ENCODE results near the gene NKD2.

NKD2 gene

DNA sequence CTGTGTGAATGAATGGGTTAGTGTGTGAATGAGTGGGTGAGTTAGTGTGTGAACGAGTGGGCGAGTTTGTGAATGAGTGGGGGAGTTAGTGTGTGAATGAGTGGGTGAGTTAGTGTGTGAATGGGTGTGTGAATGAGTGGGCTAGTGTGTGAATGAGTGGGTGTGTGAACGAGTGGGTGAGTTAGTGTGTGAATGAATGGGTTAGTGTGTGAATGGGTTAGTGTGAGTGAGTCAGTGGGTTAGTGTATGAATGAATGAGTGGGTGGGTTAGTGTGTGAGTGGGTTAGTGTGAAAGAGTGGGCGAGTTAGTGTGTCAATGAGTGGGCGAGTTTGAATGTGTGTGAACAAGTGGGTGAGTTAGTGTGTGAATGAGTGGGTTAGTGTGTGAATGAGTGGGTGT is 35.5 kb downstream of the NKD2 start:
- H3K4me3 ChIP-seq (ENCODE audit: low read length, poor library complexity, severe bottlenecking) = no peak overlapping the region
- TF ChIP-seq EZH2phosphoT487 (IDR thresholded peaks at IDR 0.05; ENCODE audit: borderline replicate concordance) = no peak
- TF ChIP-seq, protein P1, sequence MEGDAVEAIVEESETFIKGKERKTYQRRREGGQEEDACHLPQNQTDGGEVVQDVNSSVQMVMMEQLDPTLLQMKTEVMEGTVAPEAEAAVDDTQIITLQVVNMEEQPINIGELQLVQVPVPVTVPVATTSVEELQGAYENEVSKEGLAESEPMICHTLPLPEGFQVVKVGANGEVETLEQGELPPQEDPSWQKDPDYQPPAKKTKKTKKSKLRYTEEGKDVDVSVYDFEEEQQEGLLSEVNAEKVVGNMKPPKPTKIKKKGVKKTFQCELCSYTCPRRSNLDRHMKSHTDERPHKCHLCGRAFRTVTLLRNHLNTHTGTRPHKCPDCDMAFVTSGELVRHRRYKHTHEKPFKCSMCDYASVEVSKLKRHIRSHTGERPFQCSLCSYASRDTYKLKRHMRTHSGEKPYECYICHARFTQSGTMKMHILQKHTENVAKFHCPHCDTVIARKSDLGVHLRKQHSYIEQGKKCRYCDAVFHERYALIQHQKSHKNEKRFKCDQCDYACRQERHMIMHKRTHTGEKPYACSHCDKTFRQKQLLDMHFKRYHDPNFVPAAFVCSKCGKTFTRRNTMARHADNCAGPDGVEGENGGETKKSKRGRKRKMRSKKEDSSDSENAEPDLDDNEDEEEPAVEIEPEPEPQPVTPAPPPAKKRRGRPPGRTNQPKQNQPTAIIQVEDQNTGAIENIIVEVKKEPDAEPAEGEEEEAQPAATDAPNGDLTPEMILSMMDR (conservative IDR thresholded peaks at IDR 0.05; ENCODE audit: low read length) = no peak
- H3K9ac ChIP-seq (ENCODE audit: low read depth, low read length, poor library complexity, severe bottlenecking) = no peak overlapping the region
- no peak overlapping the region for H3K4me2 ChIP-seq (ENCODE audit: low read depth, low read length, poor library complexity, severe bottlenecking)
- H3F3A ChIP-seq (ENCODE audit: low read depth) = no peaks in the 10 kb centered on the region
- H3K4me1 ChIP-seq (ENCODE audit: insufficient read depth, low read length, poor library complexity, severe bottlenecking) = no peaks in the 10 kb centered on the region
- H3K9me3 ChIP-seq (ENCODE audit: insufficient read depth, low read depth, low read length) = peaks cover 3% of the 10 kb centered on the region; the same call in 1 of the 2 replicates
- no peaks in the 10 kb centered on the region for H3K27me3 ChIP-seq (ENCODE audit: insufficient read depth, low read length, poor library complexity, severe bottlenecking)
- no peak overlapping the region for H2AFZ ChIP-seq (ENCODE audit: low read length)
- H4K20me1 ChIP-seq (ENCODE audit: insufficient read depth, low read length, poor library complexity, severe bottlenecking) = no peaks in the 10 kb centered on the region
- H3K9me2 ChIP-seq (replicated peaks; ENCODE audit: low read depth, low read length) = no peaks in the 10 kb centered on the region
- peaks cover 8% of the 10 kb centered on the region; the same call in 1 of the 2 replicates for H3K36me3 ChIP-seq (ENCODE audit: insufficient read depth, low read length)
- H3K79me2 ChIP-seq (ENCODE audit: insufficient read depth, low read length) = no peaks in the 10 kb centered on the region

DNA sequence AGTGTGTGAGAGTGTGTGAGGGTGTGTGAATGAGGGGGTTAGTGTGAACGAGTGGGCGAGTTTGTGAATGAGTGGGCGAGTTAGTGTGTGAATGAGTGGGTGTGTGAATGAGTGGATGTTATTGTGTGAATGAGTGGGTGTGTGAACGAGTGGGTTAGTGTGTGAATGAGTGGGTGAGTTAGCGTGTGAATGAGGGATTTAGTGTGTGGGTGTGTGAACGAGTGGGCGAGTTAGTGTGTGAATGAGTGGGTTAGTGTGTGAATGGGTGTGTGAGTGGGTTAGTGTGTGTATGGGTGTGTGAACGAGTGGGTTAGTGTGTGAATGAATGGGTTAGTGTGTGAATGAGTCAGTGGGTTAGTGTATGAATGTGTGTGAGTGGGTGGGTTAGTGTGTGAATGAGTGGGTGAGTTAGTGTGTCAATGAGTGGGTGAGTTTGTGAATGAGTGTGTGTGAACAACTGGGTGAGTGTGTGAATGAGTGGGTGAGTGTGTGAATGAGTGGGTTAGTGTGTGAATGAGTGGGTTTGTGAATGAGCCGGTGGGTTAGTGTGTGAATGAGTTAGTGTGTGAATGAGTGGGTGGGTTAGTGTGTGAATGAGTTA is 37.5 kb downstream of the NKD2 start:
- no peak overlapping the region for H3K4me2 ChIP-seq (ENCODE audit: low read depth, low read length, poor library complexity, severe bottlenecking)
- no peaks in the 10 kb centered on the region for H3F3A ChIP-seq (ENCODE audit: low read depth)
- no peaks in the 10 kb centered on the region for H3K9me2 ChIP-seq (replicated peaks; ENCODE audit: low read depth, low read length)
- H3K27me3 ChIP-seq (ENCODE audit: insufficient read depth, low read length, poor library complexity, severe bottlenecking) = no peaks in the 10 kb centered on the region
- H3K36me3 ChIP-seq (ENCODE audit: insufficient read depth, low read length) = no peaks in the 10 kb centered on the region
- H3K9me3 ChIP-seq (ENCODE audit: insufficient read depth, low read depth, low read length) = peaks cover 3% of the 10 kb centered on the region; the same call in 1 of the 2 replicates
- H4K20me1 ChIP-seq (ENCODE audit: insufficient read depth, low read length, poor library complexity, severe bottlenecking) = no peaks in the 10 kb centered on the region
- no peak overlapping the region for H3K9ac ChIP-seq (ENCODE audit: low read depth, low read length, poor library complexity, severe bottlenecking)
- no peak overlapping the region for H3K4me3 ChIP-seq (ENCODE audit: low read length, poor library complexity, severe bottlenecking)
- H2AFZ ChIP-seq (ENCODE audit: low read length) = no peak overlapping the region
- TF ChIP-seq, protein P1 (conservative IDR thresholded peaks at IDR 0.05; ENCODE audit: low read length) = no peak
- TF ChIP-seq EZH2phosphoT487 (IDR thresholded peaks at IDR 0.05; ENCODE audit: borderline replicate concordance) = no peak
- no peaks in the 10 kb centered on the region for H3K4me1 ChIP-seq (ENCODE audit: insufficient read depth, low read length, poor library complexity, severe bottlenecking)
- H3K79me2 ChIP-seq (ENCODE audit: insufficient read depth, low read length) = no peaks in the 10 kb centered on the region

DNA sequence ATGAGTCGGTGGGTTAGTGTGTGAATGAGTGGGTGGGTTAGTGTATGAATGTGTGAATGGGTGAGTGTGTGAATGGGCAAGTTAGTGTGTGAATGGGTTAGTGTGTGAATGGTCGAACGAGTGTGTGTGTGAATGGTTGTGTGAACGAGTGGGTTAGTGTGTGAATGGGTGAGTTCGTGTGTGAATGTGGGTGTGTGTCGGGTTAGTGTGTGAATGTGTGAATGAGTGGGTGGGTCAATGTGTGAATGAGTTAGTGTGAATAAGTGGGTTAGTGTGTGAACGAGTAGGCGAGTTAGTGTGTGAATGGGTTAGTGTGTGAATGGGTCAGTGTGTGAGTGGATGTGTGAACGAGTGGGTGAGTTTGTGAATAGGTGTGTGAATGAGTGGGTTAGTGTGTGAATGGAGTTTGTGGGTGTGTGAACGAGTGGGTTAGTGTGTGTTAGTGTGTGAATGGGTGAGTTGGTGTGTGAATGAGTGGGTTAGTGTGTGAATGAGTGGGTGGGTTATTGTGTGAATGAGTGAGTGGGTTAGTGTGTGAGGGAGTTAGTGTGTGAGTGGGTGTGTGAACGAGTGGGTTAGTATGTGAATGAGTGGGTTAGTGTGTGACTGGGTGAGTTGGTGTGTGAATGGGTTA is 38.8 kb downstream of the NKD2 start:
- Histone ChIP-seq H3K4me2 (ENCODE audit: low read depth, low read length, poor library complexity, severe bottlenecking) (no peak overlapping the region), H2AFZ (ENCODE audit: low read length) (no peak overlapping the region), H3K36me3 (ENCODE audit: insufficient read depth, low read length) (no peaks in the 10 kb centered on the region), H3K9me3 (ENCODE audit: insufficient read depth, low read depth, low read length) (peaks cover 2% of the 10 kb centered on the region; the same call in 1 of the 2 replicates), H4K20me1 (ENCODE audit: insufficient read depth, low read length, poor library complexity, severe bottlenecking) (no peaks in the 10 kb centered on the region), H3K9ac (ENCODE audit: low read depth, low read length, poor library complexity, severe bottlenecking) (no peak overlapping the region), H3K27me3 (ENCODE audit: insufficient read depth, low read length, poor library complexity, severe bottlenecking) (no peaks in the 10 kb centered on the region), H3K79me2 (ENCODE audit: insufficient read depth, low read length) (no peaks in the 10 kb centered on the region), H3K9me2 (replicated peaks; ENCODE audit: low read depth, low read length) (no peaks in the 10 kb centered on the region), H3F3A (ENCODE audit: low read depth) (no peaks in the 10 kb centered on the region), H3K4me1 (ENCODE audit: insufficient read depth, low read length, poor library complexity, severe bottlenecking) (no peaks in the 10 kb centered on the region), H3K4me3 (ENCODE audit: low read length, poor library complexity, severe bottlenecking) (no peak overlapping the region)
- TF ChIP-seq, protein P1 (conservative IDR thresholded peaks at IDR 0.05; ENCODE audit: low read length) = no peak
- no peak for TF ChIP-seq EZH2phosphoT487 (IDR thresholded peaks at IDR 0.05; ENCODE audit: borderline replicate concordance)
